ENCODE results near the gene MEGF10.

- no peak for TF ChIP-seq ZNF70 (CRISPR knock-in tag; IDR thresholded peaks at IDR 0.05)
- no peak for TF ChIP-seq RARB (CRISPR knock-in tag; IDR thresholded peaks at IDR 0.05)
- TF ChIP-seq CSDC2 (CRISPR knock-in tag; IDR thresholded peaks at IDR 0.05): no peak
- no peak for TF ChIP-seq ZFP30 (CRISPR knock-in tag; IDR thresholded peaks at IDR 0.05)
- no peak for TF ChIP-seq POU6F1 (CRISPR knock-in tag; IDR thresholded peaks at IDR 0.05; ENCODE audit: borderline replicate concordance, low read depth)
- no peak for TF ChIP-seq ZC3H10 (CRISPR knock-in tag; IDR thresholded peaks at IDR 0.05)
- TF ChIP-seq TCF4 (CRISPR knock-in tag; IDR thresholded peaks at IDR 0.05; ENCODE audit: borderline replicate concordance): no peak
- no peak for TF ChIP-seq TSHZ2 (CRISPR knock-in tag; IDR thresholded peaks at IDR 0.05)
Measured at GRCh38 chr5:127280491-127281220, 9.9 kb upstream of the MEGF10 start.

Measured in SK-N-SH treated with all-trans-retinoic acid at 6 μM for 48 hours (cell line).